T47D (cell line): ENCODE data around the gene SLC52A1.

Experiments used
- DNase-seq, 2 experiments: peaks; one replicate each; pipeline versions ENCODE4 v3.0.0 to v3.0.0-alpha.2; 2011 to 2012; ENCODE audit warnings: low read depth in 1 of 2, low spot score in 1 of 2
- JUND ChIP-seq: IDR thresholded peaks from 2 replicates; pipeline ENCODE4 v1.6.1; 2012; ENCODE audit warnings: low read depth
- in situ Hi-C: cut with HindIII; loops from 2 replicates; pipeline ENCODE4 v1.10.0; 2016; ENCODE audit warnings: low sequenced_read_pairs, low pct_unique_long_range_greater_than_20kb

Gene SLC52A1

GRCh38 chr17:4997302-4998026 is 37.8 kb downstream of the SLC52A1 start, which contains the start of the genes INCA1 and KIF1C:
TSS of gene INCA1 (minus strand) at chr17:4997522. CDS start at chr17:4994437, 3,085 bp downstream.
TSS of gene KIF1C (plus strand) at chr17:4997950. CDS start at chr17:5000247, 2,297 bp downstream.
- TF ChIP-seq JUND, result no peak
- in situ Hi-C loops, result no loop called here
- DNase-seq, result peak; percentile 92

GRCh38 chr17:4994081-4994595 is 41.1 kb downstream of the SLC52A1 start:
- TF ChIP-seq JUND, result no peak
- DNase-seq, result no peak
- in situ Hi-C loops, result no loop called here

DNA sequence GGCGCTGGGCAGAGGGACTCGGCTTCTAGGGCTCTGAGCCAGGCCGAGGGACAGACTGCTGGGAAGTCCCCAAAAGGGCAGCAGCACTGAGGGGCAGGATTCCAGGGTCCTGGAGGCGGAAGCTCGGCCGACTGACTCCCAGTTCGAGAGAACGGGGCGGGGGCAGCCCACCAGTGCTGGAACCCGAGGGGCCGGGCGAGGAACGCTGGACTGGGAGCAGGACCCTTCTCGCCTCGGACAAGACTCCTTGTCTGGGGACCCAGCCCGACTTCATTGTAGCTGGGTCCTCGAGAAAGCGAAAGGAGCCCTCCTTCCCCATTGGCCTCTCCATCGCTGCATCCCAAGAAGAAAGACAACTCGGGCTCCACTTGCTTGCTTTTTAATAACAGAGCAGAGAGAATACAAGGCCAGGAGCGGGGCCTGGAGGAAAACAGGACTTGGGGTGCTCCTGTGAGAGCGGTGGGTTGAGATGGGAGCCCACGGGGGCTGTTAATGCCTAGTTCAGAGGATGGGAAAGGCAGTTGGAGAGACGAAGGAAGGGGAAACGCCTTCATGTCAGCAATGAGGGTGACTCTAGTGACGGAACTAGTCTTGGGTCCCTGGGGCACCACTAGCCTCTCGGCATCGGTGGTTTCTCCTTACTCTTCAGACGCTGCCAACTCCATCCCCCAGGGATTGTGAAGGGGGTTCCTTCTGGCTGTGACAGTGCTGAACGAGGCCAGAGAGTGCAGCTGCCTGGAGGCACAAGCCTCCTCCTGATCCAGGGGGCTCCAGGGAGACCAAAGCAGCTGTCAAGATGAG is 47.3 kb downstream of the SLC52A1 start:
- TF ChIP-seq JUND, result no peak
- in situ Hi-C loops, result no loop called here
- no peak for DNase-seq

GRCh38 chr17:4986951-4987766 is 48.1 kb downstream of the SLC52A1 start, which contains the start of gene CAMTA2:
TSS of gene CAMTA2 (minus strand) at chr17:4987675. CDS start at chr17:4986222, 1,453 bp downstream.
- TF ChIP-seq JUND, result no peak
- peak; percentile 47 to 73 for DNase-seq
- in situ Hi-C loops, result no loop called here

- no peak for TF ChIP-seq JUND
- in situ Hi-C loops, result no loop called here
- peak in 1 of 2 experiments; percentile 20 for DNase-seq
Measured at GRCh38 chr17:4986403-4986802, 48.8 kb downstream of the SLC52A1 start.
